ENCODE data around the gene HES5. TPM values are rescaled to one million over a fixed set of nuclear protein-coding genes. Genes with fewer than 3 reads are reported as not detected.

HES5 gene
- total RNA-seq, 4 donors from 2014 or later = not detected

- WGBS, 2 donors (ENCODE audit: low coverage in 1 of 2) = no CpG with 5 or more reads among the region's 107 CpGs
- peaks cover 41% of the 10 kb centered on the region for H3K27me3 ChIP-seq
- TF ChIP-seq EP300 (IDR thresholded peaks at IDR 0.05) (no peak), POLR2AphosphoS5 (IDR thresholded peaks at IDR 0.05) (peak; percentile 31), CTCF (IDR thresholded peaks at IDR 0.05) (peak in 3 of 4 experiments; percentile 23 to 37 (median 28)), POLR2A (IDR thresholded peaks at IDR 0.05) (peak in 1 of 2 donors; percentile 50)
- peaks cover 0 to 78% (median 41%) of the 10 kb centered on the region in 3 donors for H3K4me1 ChIP-seq
- no peaks in the 10 kb centered on the region for H3K9me3 ChIP-seq
- peak within 1 kb of the TSS; percentile 78 to 89 for H3K4me3 ChIP-seq
- ATAC-seq = peak; percentile 97
- H3K36me3 ChIP-seq = peaks cover 0 to 5% of the 10 kb centered on the region in 2 donors
- peak within 1 kb of the TSS in 3 of 4 donors; percentile 82 to 94 (median 84) for H3K27ac ChIP-seq
These were observed 3.9 kb downstream of the HES5 start, which contains the start of gene PANK4 for GRCh38 chr1:2525920-2526823. TSS of gene PANK4 (minus strand) at chr1:2526596. CDS start at chr1:2526587, 9 bp downstream.

GRCh38 chr1:2525572-2525919, 4.5 kb downstream of the HES5 start:
- H3K27me3 ChIP-seq = peaks cover 35% of the 10 kb centered on the region
- 0% methylated on average over 1 of the region's 20 CpGs; no CpG with 5 or more reads in 1 of the 2 donors for WGBS, 2 donors (ENCODE audit: low coverage in 1 of 2)

GRCh38 chr1:2523891-2524609, 6.0 kb downstream of the HES5 start:
- H3K4me3 ChIP-seq = peak overlapping the region in 1 of 2 donors; percentile 89
- peak overlapping the region in 1 of 4 donors; percentile 0 for H3K27ac ChIP-seq
- ATAC-seq = no peak
- peaks cover 0 to 57% (median 27%) of the 10 kb centered on the region in 3 donors for H3K4me1 ChIP-seq
- peaks cover 0 to 26% of the 10 kb centered on the region in 2 donors for H3K36me3 ChIP-seq
- WGBS, 2 donors (ENCODE audit: low coverage in 1 of 2) = 81% methylated on average over 6 of the region's 10 CpGs; no CpG with 5 or more reads in 1 of the 2 donors
- TF ChIP-seq CTCF (IDR thresholded peaks at IDR 0.05) (no peak), POLR2AphosphoS5 (IDR thresholded peaks at IDR 0.05) (no peak), POLR2A (IDR thresholded peaks at IDR 0.05) (no peak), EP300 (IDR thresholded peaks at IDR 0.05) (no peak)
- no peaks in the 10 kb centered on the region for H3K9me3 ChIP-seq
- peaks cover 20% of the 10 kb centered on the region for H3K27me3 ChIP-seq

More at GRCh38 chr1:2525572-2525919, 4.5 kb downstream of the HES5 start:
- H3K4me3 ChIP-seq = peak overlapping the region; percentile 78 to 89
- peak overlapping the region in 3 of 4 donors; percentile 82 to 94 (median 84) for H3K27ac ChIP-seq
- peaks cover 0 to 72% (median 35%) of the 10 kb centered on the region in 3 donors for H3K4me1 ChIP-seq
- H3K36me3 ChIP-seq = peaks cover 0 to 11% of the 10 kb centered on the region in 2 donors
- H3K9me3 ChIP-seq = no peaks in the 10 kb centered on the region
- no peak for ATAC-seq
- TF ChIP-seq POLR2AphosphoS5 (IDR thresholded peaks at IDR 0.05) (no peak), EP300 (IDR thresholded peaks at IDR 0.05) (no peak), POLR2A (IDR thresholded peaks at IDR 0.05) (no peak), CTCF (IDR thresholded peaks at IDR 0.05) (no peak)

- WGBS, 2 donors (ENCODE audit: low coverage in 1 of 2) = 41 to 57% methylated on average over 3 to 5 of the region's 32 CpGs
- Histone ChIP-seq H3K27ac (peak overlapping the region in 1 of 4 donors; percentile 0), H3K9me3 (no peaks in the 10 kb centered on the region), H3K27me3 (peaks cover 12% of the 10 kb centered on the region), H3K4me3 (no peak overlapping the region), H3K36me3 (peaks cover 0 to 33% of the 10 kb centered on the region in 2 donors), H3K4me1 (peaks cover 0 to 50% (median 24%) of the 10 kb centered on the region in 3 donors)
- no peak for ATAC-seq
- no peak for TF ChIP-seq POLR2A (IDR thresholded peaks at IDR 0.05)
These were observed 6.7 kb downstream of the HES5 start for GRCh38 chr1:2523191-2523890.

Measured in gastroesophageal sphincter (tissue), 4 donors.